Measurements from ENCODE around the gene TMEM123. TPM values are rescaled to one million over a fixed set of nuclear protein-coding genes. Genes with fewer than 3 reads are reported as not detected.
A peak's percentile ranks its signal among the peaks of the same experiment; 100 is the strongest.

TMEM123 gene
- total and polyA plus RNA-seq, 2 of the 13 experiments (the other 11 are each of a cell fraction or from before 2014, with no cell fraction given), result 365 to 2,761 TPM

DNA sequence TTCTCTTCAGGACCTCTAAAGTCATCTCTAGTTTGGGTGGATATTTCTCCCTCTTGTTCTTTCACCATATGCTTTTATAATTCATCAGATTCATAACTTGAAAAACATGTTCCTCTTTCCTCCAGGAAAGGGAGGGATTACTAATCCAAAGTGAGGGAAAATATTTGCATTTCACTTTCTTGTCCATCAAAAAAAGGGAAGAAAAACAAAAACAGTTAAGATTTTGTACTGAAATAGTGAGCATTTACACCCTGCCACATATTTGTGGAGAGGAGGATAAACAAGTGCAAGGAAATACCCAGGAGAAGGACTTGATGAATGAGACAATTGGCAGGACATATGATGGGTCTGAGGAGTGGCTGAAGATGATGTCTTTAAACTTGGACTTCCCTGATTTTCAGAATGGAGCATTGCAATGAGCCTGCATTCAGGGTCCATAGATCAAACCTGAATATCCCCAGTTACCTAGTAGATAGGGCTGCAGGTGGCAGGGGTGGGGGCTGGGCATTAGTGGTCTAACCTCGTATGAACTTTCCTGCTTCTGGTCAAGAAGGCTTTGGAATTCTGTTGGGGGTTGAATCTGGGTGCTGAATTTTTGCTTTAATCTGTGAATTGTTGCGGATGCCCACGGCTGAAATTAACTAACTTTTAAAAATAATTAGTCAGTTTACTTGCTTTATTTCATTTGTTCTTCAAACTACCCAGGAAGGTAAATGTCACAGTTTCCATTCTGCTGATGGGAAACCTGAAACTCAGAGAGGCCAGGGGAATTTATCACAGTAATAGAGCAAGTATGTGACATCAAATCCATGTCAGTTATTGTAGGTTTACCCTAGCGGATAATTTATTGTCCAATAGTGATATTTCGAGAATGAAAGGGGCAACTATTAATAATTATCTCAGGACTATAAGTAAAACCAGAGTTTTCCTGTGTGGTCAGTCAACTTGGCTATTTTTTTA, 36.9 kb upstream of the TMEM123 start (continued):
- TF ChIP-seq, protein P1, sequence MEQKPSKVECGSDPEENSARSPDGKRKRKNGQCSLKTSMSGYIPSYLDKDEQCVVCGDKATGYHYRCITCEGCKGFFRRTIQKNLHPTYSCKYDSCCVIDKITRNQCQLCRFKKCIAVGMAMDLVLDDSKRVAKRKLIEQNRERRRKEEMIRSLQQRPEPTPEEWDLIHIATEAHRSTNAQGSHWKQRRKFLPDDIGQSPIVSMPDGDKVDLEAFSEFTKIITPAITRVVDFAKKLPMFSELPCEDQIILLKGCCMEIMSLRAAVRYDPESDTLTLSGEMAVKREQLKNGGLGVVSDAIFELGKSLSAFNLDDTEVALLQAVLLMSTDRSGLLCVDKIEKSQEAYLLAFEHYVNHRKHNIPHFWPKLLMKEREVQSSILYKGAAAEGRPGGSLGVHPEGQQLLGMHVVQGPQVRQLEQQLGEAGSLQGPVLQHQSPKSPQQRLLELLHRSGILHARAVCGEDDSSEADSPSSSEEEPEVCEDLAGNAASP (CRISPR knock-in tag; IDR thresholded peaks at IDR 0.05; ENCODE audit: borderline replicate concordance), result peak; percentile 94; the same call in 1 of the 2 replicates
- TF ChIP-seq, protein P2, sequence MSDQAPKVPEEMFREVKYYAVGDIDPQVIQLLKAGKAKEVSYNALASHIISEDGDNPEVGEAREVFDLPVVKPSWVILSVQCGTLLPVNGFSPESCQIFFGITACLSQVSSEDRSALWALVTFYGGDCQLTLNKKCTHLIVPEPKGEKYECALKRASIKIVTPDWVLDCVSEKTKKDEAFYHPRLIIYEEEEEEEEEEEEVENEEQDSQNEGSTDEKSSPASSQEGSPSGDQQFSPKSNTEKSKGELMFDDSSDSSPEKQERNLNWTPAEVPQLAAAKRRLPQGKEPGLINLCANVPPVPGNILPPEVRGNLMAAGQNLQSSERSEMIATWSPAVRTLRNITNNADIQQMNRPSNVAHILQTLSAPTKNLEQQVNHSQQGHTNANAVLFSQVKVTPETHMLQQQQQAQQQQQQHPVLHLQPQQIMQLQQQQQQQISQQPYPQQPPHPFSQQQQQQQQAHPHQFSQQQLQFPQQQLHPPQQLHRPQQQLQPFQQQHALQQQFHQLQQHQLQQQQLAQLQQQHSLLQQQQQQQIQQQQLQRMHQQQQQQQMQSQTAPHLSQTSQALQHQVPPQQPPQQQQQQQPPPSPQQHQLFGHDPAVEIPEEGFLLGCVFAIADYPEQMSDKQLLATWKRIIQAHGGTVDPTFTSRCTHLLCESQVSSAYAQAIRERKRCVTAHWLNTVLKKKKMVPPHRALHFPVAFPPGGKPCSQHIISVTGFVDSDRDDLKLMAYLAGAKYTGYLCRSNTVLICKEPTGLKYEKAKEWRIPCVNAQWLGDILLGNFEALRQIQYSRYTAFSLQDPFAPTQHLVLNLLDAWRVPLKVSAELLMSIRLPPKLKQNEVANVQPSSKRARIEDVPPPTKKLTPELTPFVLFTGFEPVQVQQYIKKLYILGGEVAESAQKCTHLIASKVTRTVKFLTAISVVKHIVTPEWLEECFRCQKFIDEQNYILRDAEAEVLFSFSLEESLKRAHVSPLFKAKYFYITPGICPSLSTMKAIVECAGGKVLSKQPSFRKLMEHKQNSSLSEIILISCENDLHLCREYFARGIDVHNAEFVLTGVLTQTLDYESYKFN (CRISPR knock-in tag; conservative IDR thresholded peaks at IDR 0.05), result peak; percentile 47
- TF ChIP-seq PITX1 (CRISPR knock-in tag; IDR thresholded peaks at IDR 0.05) (no peak), ZMYM4 (CRISPR knock-in tag; IDR thresholded peaks at IDR 0.05) (peak; percentile 25; the same call in 1 of the 2 replicates), RXRB (CRISPR knock-in tag; IDR thresholded peaks at IDR 0.05; ENCODE audit: borderline replicate concordance) (peak; percentile 80), HNF4A (CRISPR knock-in tag; IDR thresholded peaks at IDR 0.05) (peak; percentile 61), RXRA (CRISPR knock-in tag; IDR thresholded peaks at IDR 0.05) (peak; percentile 72; the same call in 1 of the 2 replicates), HNRNPH1 (optimal IDR thresholded peaks at IDR 0.05; ENCODE audit: low read depth, low read length) (no peak)
- TF ChIP-seq, protein P3, sequence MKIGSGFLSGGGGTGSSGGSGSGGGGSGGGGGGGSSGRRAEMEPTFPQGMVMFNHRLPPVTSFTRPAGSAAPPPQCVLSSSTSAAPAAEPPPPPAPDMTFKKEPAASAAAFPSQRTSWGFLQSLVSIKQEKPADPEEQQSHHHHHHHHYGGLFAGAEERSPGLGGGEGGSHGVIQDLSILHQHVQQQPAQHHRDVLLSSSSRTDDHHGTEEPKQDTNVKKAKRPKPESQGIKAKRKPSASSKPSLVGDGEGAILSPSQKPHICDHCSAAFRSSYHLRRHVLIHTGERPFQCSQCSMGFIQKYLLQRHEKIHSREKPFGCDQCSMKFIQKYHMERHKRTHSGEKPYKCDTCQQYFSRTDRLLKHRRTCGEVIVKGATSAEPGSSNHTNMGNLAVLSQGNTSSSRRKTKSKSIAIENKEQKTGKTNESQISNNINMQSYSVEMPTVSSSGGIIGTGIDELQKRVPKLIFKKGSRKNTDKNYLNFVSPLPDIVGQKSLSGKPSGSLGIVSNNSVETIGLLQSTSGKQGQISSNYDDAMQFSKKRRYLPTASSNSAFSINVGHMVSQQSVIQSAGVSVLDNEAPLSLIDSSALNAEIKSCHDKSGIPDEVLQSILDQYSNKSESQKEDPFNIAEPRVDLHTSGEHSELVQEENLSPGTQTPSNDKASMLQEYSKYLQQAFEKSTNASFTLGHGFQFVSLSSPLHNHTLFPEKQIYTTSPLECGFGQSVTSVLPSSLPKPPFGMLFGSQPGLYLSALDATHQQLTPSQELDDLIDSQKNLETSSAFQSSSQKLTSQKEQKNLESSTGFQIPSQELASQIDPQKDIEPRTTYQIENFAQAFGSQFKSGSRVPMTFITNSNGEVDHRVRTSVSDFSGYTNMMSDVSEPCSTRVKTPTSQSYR (CRISPR knock-in tag; IDR thresholded peaks at IDR 0.05; ENCODE audit: borderline replicate concordance), result peak; percentile 79

Measured in HepG2 (cell line).